Liver (tissue), 9 donors: Measurements from ENCODE around the gene JAKMIP1. TPM values are rescaled to one million over a fixed set of nuclear protein-coding genes. Genes with fewer than 3 reads are reported as not detected.

ENCODE experiments used
- DNase-seq: peaks from one replicate; pipeline ENCODE4 v3.0.0-alpha.2; 2017; ENCODE audit warnings: low spot score
- H3K27ac ChIP-seq, 2 donors: one replicate each; pipeline ENCODE4 v1.7.0; 2013; ENCODE audit warnings: inconsistent platforms in 2 of 2, low read length in 2 of 2, control low read depth in 1 of 2, low read depth in 1 of 2, mild to moderate bottlenecking in 1 of 2
- H3K27me3 ChIP-seq, 4 donors: one replicate each; pipeline versions ENCODE4 v1.6.1 to v1.7.0; 2013; ENCODE audit warnings: low read length in 3 of 4, inconsistent platforms in 1 of 4, mild to moderate bottlenecking in 1 of 4, moderate library complexity in 1 of 4; ENCODE audit not compliant: control insufficient read depth in 4 of 4, insufficient read depth in 4 of 4
- H3K36me3 ChIP-seq, 4 donors: one replicate each; pipeline versions ENCODE4 v1.6.1 to v1.7.0; 2013; ENCODE audit warnings: low read length in 3 of 4, mild to moderate bottlenecking in 3 of 4, low read depth in 1 of 4, moderate library complexity in 1 of 4; ENCODE audit not compliant: control insufficient read depth in 4 of 4, insufficient read depth in 3 of 4
- H3K4me1 ChIP-seq, 4 donors: one replicate each; pipeline versions ENCODE4 v1.6.1 to v1.7.0; 2013; ENCODE audit warnings: low read length in 3 of 4, mild to moderate bottlenecking in 3 of 4, moderate library complexity in 1 of 4; ENCODE audit not compliant: control insufficient read depth in 4 of 4, insufficient read depth in 4 of 4
- H3K4me3 ChIP-seq, 3 donors: one replicate each; pipeline versions ENCODE4 v1.6.1 to v1.7.0; 2013; ENCODE audit warnings: low read length in 3 of 3, control low read depth in 1 of 3, low read depth in 1 of 3, mild to moderate bottlenecking in 1 of 3
- H3K9ac ChIP-seq, 2 donors: one replicate each; pipeline ENCODE4 v1.7.0; 2013; ENCODE audit warnings: low read length in 2 of 2, mild to moderate bottlenecking in 2 of 2, moderate library complexity in 2 of 2, control low read depth in 1 of 2, low read depth in 1 of 2
- H3K9me3 ChIP-seq, 4 donors: one replicate each; pipeline versions ENCODE4 v1.6.1 to v1.7.0; 2013; ENCODE audit warnings: low read length in 3 of 4; ENCODE audit not compliant: control insufficient read depth in 4 of 4
- ATF3 ChIP-seq: IDR thresholded peaks from 2 replicates; pipeline ENCODE4 v1.6.1; 2016; ENCODE audit warnings: antibody characterized with exemption
- CTCF ChIP-seq: fragments of 150-350 bp; IDR thresholded peaks from 2 replicates; pipeline ENCODE4 v1.5.1; 2017; ENCODE audit warnings: improper control_type of control experiment, low read depth, low read length; ENCODE audit not compliant: missing input control
- EGR1 ChIP-seq, 2 donors: IDR thresholded peaks; 2 replicates each; pipeline ENCODE4 v1.6.1; 2016 to 2018; ENCODE audit warnings: antibody characterized with exemption in 2 of 2, low read depth in 2 of 2
- FOXA1 ChIP-seq: IDR thresholded peaks from 2 replicates; pipeline ENCODE4 v1.6.1; 2016; ENCODE audit warnings: antibody characterized with exemption
- FOXA2 ChIP-seq: IDR thresholded peaks from 2 replicates; pipeline ENCODE4 v1.6.1; 2016; ENCODE audit warnings: antibody characterized with exemption
- GABPA ChIP-seq, 2 donors: IDR thresholded peaks in 1 of 2; conservative IDR thresholded peaks in 1 of 2; 2 replicates each; pipeline ENCODE4 v1.6.1; 2016; ENCODE audit warnings: antibody characterized with exemption in 2 of 2, mild to moderate bottlenecking in 1 of 2, moderate library complexity in 1 of 2
- HNF4A ChIP-seq, 2 donors: conservative IDR thresholded peaks; 2 replicates each; pipeline ENCODE4 v1.6.1; 2016; ENCODE audit warnings: antibody characterized with exemption in 2 of 2, mild to moderate bottlenecking in 2 of 2
- HNF4G ChIP-seq: IDR thresholded peaks from 2 replicates; pipeline ENCODE4 v1.6.1; 2016; ENCODE audit warnings: antibody characterized with exemption
- JUND ChIP-seq, 2 donors: IDR thresholded peaks; 2 replicates each; pipeline ENCODE4 v1.6.1; 2016; ENCODE audit warnings: antibody characterized with exemption in 2 of 2
- MAX ChIP-seq: IDR thresholded peaks from 2 replicates; pipeline ENCODE4 v1.6.1; 2016; ENCODE audit warnings: antibody characterized with exemption
- NR2F2 ChIP-seq: IDR thresholded peaks from 2 replicates; pipeline ENCODE4 v1.6.1; 2016; ENCODE audit warnings: antibody characterized with exemption
- RAD21 ChIP-seq, 2 donors: IDR thresholded peaks; 2 replicates each; pipeline ENCODE4 v1.6.1; 2016; ENCODE audit warnings: antibody characterized with exemption in 2 of 2, mild to moderate bottlenecking in 2 of 2
- REST ChIP-seq: IDR thresholded peaks from 2 replicates; pipeline ENCODE4 v1.6.1; 2016; ENCODE audit warnings: antibody characterized with exemption, mild to moderate bottlenecking
- RXRA ChIP-seq, 2 donors: IDR thresholded peaks; 2 replicates each; pipeline ENCODE4 v1.6.1; 2017 to 2018; ENCODE audit warnings: antibody characterized with exemption in 2 of 2, mild to moderate bottlenecking in 1 of 2
- SP1 ChIP-seq: IDR thresholded peaks from 2 replicates; pipeline ENCODE4 v1.6.1; 2018; ENCODE audit warnings: antibody characterized with exemption, mild to moderate bottlenecking
- TAF1 ChIP-seq: conservative IDR thresholded peaks from 2 replicates; pipeline ENCODE4 v1.6.1; 2016; ENCODE audit warnings: antibody characterized with exemption, mild to moderate bottlenecking
- YY1 ChIP-seq: IDR thresholded peaks from 2 replicates; pipeline ENCODE4 v1.6.1; 2016; ENCODE audit warnings: antibody characterized with exemption, mild to moderate bottlenecking
- ZBTB33 ChIP-seq: IDR thresholded peaks from 2 replicates; pipeline ENCODE4 v1.6.1; 2016; ENCODE audit warnings: antibody characterized with exemption
- WGBS: extraction: QIAGEN DNeasy Blood & Tissue Kit; methylation state at CpG from one replicate; pipeline ENCODE4 v1.1.7; 2013; 5-methylcytosine and 5-hydroxymethylcytosine counted together
- polyA plus RNA-seq, 2 donors: library from polyadenylated mRNA; stranded (reverse) in 1 of 2; unstranded in 1 of 2; fragments of 200-250 nt in 1 of 2; fragments of >200 nt in 1 of 2; fragmentation: Nextera tagmentation in 1 of 2; extraction: Ambion mirVana in 1 of 2; gene quantifications; one replicate each; pipeline versions ENCODE4 v1.2.1 to v1.2.3, GENCODE V29; 2013 to 2015
- total RNA-seq, 2 donors: library from RNA; depleted of rRNA; stranded (reverse); fragments of >200 nt; gene quantifications; one replicate each; pipeline ENCODE4 v1.2.3, GENCODE V29; 2014
- donor health status: healthy.
- donor health status: healthy.
- donor health status: healthy.
- donor health status: healthy.
- donor health status: healthy.

The JAKMIP1 gene
- total and polyA plus RNA-seq, 4 donors, result 0.08 to 0.50 TPM; not detected in 2

GRCh38 chr4:6090931-6091330, 109.4 kb downstream of the JAKMIP1 start:
- no peak for TF ChIP-seq EGR1 (IDR thresholded peaks at IDR 0.05; ENCODE audit: low read depth in 2 of 2)
- no peak for TF ChIP-seq GABPA (IDR thresholded peaks at IDR 0.05 in 1 of 2, conservative IDR thresholded peaks at IDR 0.05 in 1 of 2)
- no peak for TF ChIP-seq REST
- no peak for TF ChIP-seq FOXA1
- TF ChIP-seq MAX, result no peak
- no peak for TF ChIP-seq RXRA (IDR thresholded peaks at IDR 0.05)
- TF ChIP-seq HNF4G, result no peak
- TF ChIP-seq JUND (IDR thresholded peaks at IDR 0.05), result no peak
- no peak for TF ChIP-seq CTCF
- TF ChIP-seq FOXA2, result no peak
- no peak for TF ChIP-seq SP1
- no peak for TF ChIP-seq ZBTB33
- TF ChIP-seq TAF1, result no peak
- no peak for TF ChIP-seq HNF4A (conservative IDR thresholded peaks at IDR 0.05)
- no peak for TF ChIP-seq ATF3
- TF ChIP-seq YY1, result no peak
- no peak for TF ChIP-seq NR2F2
- no peak for TF ChIP-seq RAD21 (IDR thresholded peaks at IDR 0.05)
- Histone ChIP-seq H3K9me3 (no peaks in the 10 kb centered on the region), H3K36me3 (no peaks in the 10 kb centered on the region), H3K27ac (no peak overlapping the region), H3K4me3 (no peak overlapping the region), H3K9ac (no peak overlapping the region), H3K27me3 (no peaks in the 10 kb centered on the region), H3K4me1 (no peaks in the 10 kb centered on the region)
- DNase-seq, result no peak
- WGBS, result 65% methylated on average over 3 of the region's 3 CpGs

- TF ChIP-seq FOXA2, result no peak
- no peak for TF ChIP-seq FOXA1
- no peak for TF ChIP-seq MAX
- no peak for TF ChIP-seq ATF3
- TF ChIP-seq NR2F2, result no peak
- TF ChIP-seq ZBTB33, result no peak
- TF ChIP-seq RXRA (IDR thresholded peaks at IDR 0.05), result no peak
- no peak for TF ChIP-seq GABPA (IDR thresholded peaks at IDR 0.05 in 1 of 2, conservative IDR thresholded peaks at IDR 0.05 in 1 of 2)
- Histone ChIP-seq H3K9me3 (no peaks in the 10 kb centered on the region), H3K4me1 (no peaks in the 10 kb centered on the region), H3K36me3 (no peaks in the 10 kb centered on the region), H3K4me3 (no peak overlapping the region), H3K27me3 (no peaks in the 10 kb centered on the region), H3K9ac (no peak overlapping the region), H3K27ac (no peak overlapping the region)
- 83% methylated on average over 2 of the region's 2 CpGs for WGBS
- no peak for DNase-seq
These were observed 111.4 kb downstream of the JAKMIP1 start for GRCh38 chr4:6088950-6089349.
